Measurements from ENCODE around the gene PEAR1. TPM values are rescaled to one million over a fixed set of nuclear protein-coding genes. Genes with fewer than 3 reads are reported as not detected.

Gene PEAR1
- total and polyA plus RNA-seq, 9 donors, result 12.2 to 35.0 (median 27.7) TPM

GRCh38 chr1:156860113-156860627 lies 33.3 kb upstream of the PEAR1 start:
- DNase-seq, result peak; percentile 63

GRCh38 chr1:156860628-156861423 lies 32.7 kb upstream of the PEAR1 start, which contains the start of gene NTRK1:
Gene NTRK1, plus strand, starts transcription at chr1:156860865. Its CDS starts 70 bp downstream, at chr1:156860935.
- WGBS (ENCODE audit: insufficient coverage), result 4% methylated on average over 66 of the region's 69 CpGs
- Histone ChIP-seq H3K27ac (ENCODE audit: low read length) (peak within 1 kb of the TSS; percentile 51), H3K9me3 (replicated peaks; ENCODE audit: control insufficient read depth, low read depth, low read length) (no peaks in the 10 kb centered on the region), H3K36me3 (ENCODE audit: control insufficient read depth, insufficient read depth, low read length) (no peaks in the 10 kb centered on the region), H3K27me3 (ENCODE audit: control insufficient read depth, insufficient read depth, low read length) (peaks cover 86% of the 10 kb centered on the region), H3K4me3 (ENCODE audit: low read length) (peak within 1 kb of the TSS; percentile 36), H3K4me1 (ENCODE audit: control insufficient read depth, insufficient read depth, low read length) (peaks cover 39% of the 10 kb centered on the region)
- DNase-seq, result peak; percentile 72

More at GRCh38 chr1:156860113-156860627, 33.3 kb upstream of the PEAR1 start:
- peaks cover 39% of the 10 kb centered on the region for H3K4me1 ChIP-seq (ENCODE audit: control insufficient read depth, insufficient read depth, low read length)
- no peaks in the 10 kb centered on the region for H3K9me3 ChIP-seq (replicated peaks; ENCODE audit: control insufficient read depth, low read depth, low read length)
- H3K36me3 ChIP-seq (ENCODE audit: control insufficient read depth, insufficient read depth, low read length), result no peaks in the 10 kb centered on the region
- H3K4me3 ChIP-seq (ENCODE audit: low read length), result peak overlapping the region; percentile 36
- WGBS (ENCODE audit: insufficient coverage), result 0% methylated on average over 34 of the region's 35 CpGs
- H3K27me3 ChIP-seq (ENCODE audit: control insufficient read depth, insufficient read depth, low read length), result peaks cover 86% of the 10 kb centered on the region
- peak overlapping the region; percentile 51 for H3K27ac ChIP-seq (ENCODE audit: low read length)

- Histone ChIP-seq H3K9me3 (replicated peaks; ENCODE audit: control insufficient read depth, low read depth, low read length) (no peaks in the 10 kb centered on the region), H3K4me3 (ENCODE audit: low read length) (no peak overlapping the region), H3K36me3 (ENCODE audit: control insufficient read depth, insufficient read depth, low read length) (no peaks in the 10 kb centered on the region), H3K4me1 (ENCODE audit: control insufficient read depth, insufficient read depth, low read length) (peaks cover 45% of the 10 kb centered on the region), H3K27ac (ENCODE audit: low read length) (no peak overlapping the region), H3K27me3 (ENCODE audit: control insufficient read depth, insufficient read depth, low read length) (peaks cover 74% of the 10 kb centered on the region)
- no CpG with 5 or more reads among the region's 6 CpGs for WGBS (ENCODE audit: insufficient coverage)
- no peak for DNase-seq
Measured at GRCh38 chr1:156862584-156862983, 30.9 kb upstream of the PEAR1 start.

GRCh38 chr1:156862997-156863599 lies 30.4 kb upstream of the PEAR1 start:
- Histone ChIP-seq H3K4me3 (ENCODE audit: low read length) (no peak overlapping the region), H3K27ac (ENCODE audit: low read length) (no peak overlapping the region), H3K4me1 (ENCODE audit: control insufficient read depth, insufficient read depth, low read length) (peaks cover 43% of the 10 kb centered on the region), H3K9me3 (replicated peaks; ENCODE audit: control insufficient read depth, low read depth, low read length) (no peaks in the 10 kb centered on the region), H3K36me3 (ENCODE audit: control insufficient read depth, insufficient read depth, low read length) (no peaks in the 10 kb centered on the region), H3K27me3 (ENCODE audit: control insufficient read depth, insufficient read depth, low read length) (peaks cover 68% of the 10 kb centered on the region)
- no peak for DNase-seq
- 63% methylated on average over 8 of the region's 10 CpGs for WGBS (ENCODE audit: insufficient coverage)

- WGBS (ENCODE audit: insufficient coverage), result 58% methylated on average over 7 of the region's 7 CpGs
- H3K9me3 ChIP-seq (replicated peaks; ENCODE audit: control insufficient read depth, low read depth, low read length), result no peaks in the 10 kb centered on the region
- peaks cover 63% of the 10 kb centered on the region for H3K27me3 ChIP-seq (ENCODE audit: control insufficient read depth, insufficient read depth, low read length)
- DNase-seq, result no peak
- H3K36me3 ChIP-seq (ENCODE audit: control insufficient read depth, insufficient read depth, low read length), result no peaks in the 10 kb centered on the region
- H3K4me1 ChIP-seq (ENCODE audit: control insufficient read depth, insufficient read depth, low read length), result peaks cover 37% of the 10 kb centered on the region
- no peak overlapping the region for H3K4me3 ChIP-seq (ENCODE audit: low read length)
- no peak overlapping the region for H3K27ac ChIP-seq (ENCODE audit: low read length)
Measured at GRCh38 chr1:156863631-156864030, 29.9 kb upstream of the PEAR1 start.

- WGBS (ENCODE audit: insufficient coverage), result 67% methylated on average over 1 of the region's 4 CpGs
Measured at GRCh38 chr1:156864796-156865195, 28.7 kb upstream of the PEAR1 start.

GRCh38 chr1:156865258-156865657 lies 28.3 kb upstream of the PEAR1 start:
- WGBS (ENCODE audit: insufficient coverage), result 64% methylated on average over 5 of the region's 9 CpGs

More at GRCh38 chr1:156864796-156865195, 28.7 kb upstream of the PEAR1 start:
- peaks cover 26% of the 10 kb centered on the region for H3K4me1 ChIP-seq (ENCODE audit: control insufficient read depth, insufficient read depth, low read length)
- H3K27me3 ChIP-seq (ENCODE audit: control insufficient read depth, insufficient read depth, low read length), result peaks cover 51% of the 10 kb centered on the region
- H3K9me3 ChIP-seq (replicated peaks; ENCODE audit: control insufficient read depth, low read depth, low read length), result no peaks in the 10 kb centered on the region
- no peak for DNase-seq
- no peak overlapping the region for H3K27ac ChIP-seq (ENCODE audit: low read length)
- H3K36me3 ChIP-seq (ENCODE audit: control insufficient read depth, insufficient read depth, low read length), result no peaks in the 10 kb centered on the region
- no peak overlapping the region for H3K4me3 ChIP-seq (ENCODE audit: low read length)

GRCh38 chr1:156865865-156866248 lies 27.7 kb upstream of the PEAR1 start:
- H3K27me3 ChIP-seq (ENCODE audit: control insufficient read depth, insufficient read depth, low read length), result peaks cover 41% of the 10 kb centered on the region
- no CpG with 5 or more reads among the region's 4 CpGs for WGBS (ENCODE audit: insufficient coverage)

More at GRCh38 chr1:156865258-156865657, 28.3 kb upstream of the PEAR1 start:
- H3K36me3 ChIP-seq (ENCODE audit: control insufficient read depth, insufficient read depth, low read length), result no peaks in the 10 kb centered on the region
- H3K4me1 ChIP-seq (ENCODE audit: control insufficient read depth, insufficient read depth, low read length), result peaks cover 21% of the 10 kb centered on the region
- H3K27ac ChIP-seq (ENCODE audit: low read length), result no peak overlapping the region
- DNase-seq, result no peak
- H3K4me3 ChIP-seq (ENCODE audit: low read length), result no peak overlapping the region
- H3K9me3 ChIP-seq (replicated peaks; ENCODE audit: control insufficient read depth, low read depth, low read length), result no peaks in the 10 kb centered on the region
- peaks cover 47% of the 10 kb centered on the region for H3K27me3 ChIP-seq (ENCODE audit: control insufficient read depth, insufficient read depth, low read length)

GRCh38 chr1:156866249-156866909 lies 27.1 kb upstream of the PEAR1 start:
- H3K4me1 ChIP-seq (ENCODE audit: control insufficient read depth, insufficient read depth, low read length), result peaks cover 11% of the 10 kb centered on the region
- H3K27ac ChIP-seq (ENCODE audit: low read length), result no peak overlapping the region
- H3K27me3 ChIP-seq (ENCODE audit: control insufficient read depth, insufficient read depth, low read length), result peaks cover 36% of the 10 kb centered on the region
- WGBS (ENCODE audit: insufficient coverage), result no CpG with 5 or more reads among the region's 12 CpGs
- H3K4me3 ChIP-seq (ENCODE audit: low read length), result no peak overlapping the region
- no peak for DNase-seq
- H3K9me3 ChIP-seq (replicated peaks; ENCODE audit: control insufficient read depth, low read depth, low read length), result no peaks in the 10 kb centered on the region
- no peaks in the 10 kb centered on the region for H3K36me3 ChIP-seq (ENCODE audit: control insufficient read depth, insufficient read depth, low read length)

More at GRCh38 chr1:156865865-156866248, 27.7 kb upstream of the PEAR1 start:
- H3K4me1 ChIP-seq (ENCODE audit: control insufficient read depth, insufficient read depth, low read length), result peaks cover 16% of the 10 kb centered on the region
- no peaks in the 10 kb centered on the region for H3K36me3 ChIP-seq (ENCODE audit: control insufficient read depth, insufficient read depth, low read length)
- H3K27ac ChIP-seq (ENCODE audit: low read length), result no peak overlapping the region
- DNase-seq, result no peak
- no peaks in the 10 kb centered on the region for H3K9me3 ChIP-seq (replicated peaks; ENCODE audit: control insufficient read depth, low read depth, low read length)
- no peak overlapping the region for H3K4me3 ChIP-seq (ENCODE audit: low read length)

GRCh38 chr1:156868341-156868740 lies 25.2 kb upstream of the PEAR1 start:
- WGBS (ENCODE audit: insufficient coverage), result 60% methylated on average over 12 of the region's 13 CpGs
- Histone ChIP-seq H3K27me3 (ENCODE audit: control insufficient read depth, insufficient read depth, low read length) (peaks cover 17% of the 10 kb centered on the region), H3K9me3 (replicated peaks; ENCODE audit: control insufficient read depth, low read depth, low read length) (no peaks in the 10 kb centered on the region), H3K4me1 (ENCODE audit: control insufficient read depth, insufficient read depth, low read length) (peaks cover 8% of the 10 kb centered on the region), H3K27ac (ENCODE audit: low read length) (no peak overlapping the region), H3K36me3 (ENCODE audit: control insufficient read depth, insufficient read depth, low read length) (no peaks in the 10 kb centered on the region), H3K4me3 (ENCODE audit: low read length) (no peak overlapping the region)
- no peak for DNase-seq

All from muscle of leg (tissue), 11 donors.